Measurements from ENCODE around the gene LAMA2.

Gene LAMA2

DNA sequence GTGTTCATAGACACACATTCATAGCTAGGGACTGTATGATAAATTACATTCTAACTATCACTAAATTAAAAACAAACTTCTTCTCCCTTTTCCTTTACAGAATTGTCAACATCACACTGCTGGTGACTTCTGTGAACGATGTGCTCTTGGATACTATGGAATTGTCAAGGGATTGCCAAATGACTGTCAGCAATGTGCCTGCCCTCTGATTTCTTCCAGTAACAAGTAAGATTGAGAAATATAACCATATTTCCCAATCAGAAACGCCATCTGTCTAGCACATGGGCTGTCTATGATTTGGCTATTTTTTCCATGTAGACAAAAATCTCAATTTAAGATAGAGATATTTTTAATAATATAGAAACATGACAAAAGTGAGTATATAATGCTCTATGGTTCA, 459.3 kb downstream of the LAMA2 start:
- H3K9me3 ChIP-seq (ENCODE audit: control insufficient read depth, insufficient read depth, low read length) = no peaks in the 10 kb centered on the region
- H3K9ac ChIP-seq (ENCODE audit: low read depth, low read length) = no peak overlapping the region
- H3K4me1 ChIP-seq (ENCODE audit: insufficient read depth, low read length) = peaks cover 8% of the 10 kb centered on the region; the same call in 1 of the 2 replicates
- no peaks in the 10 kb centered on the region for H3K36me3 ChIP-seq (ENCODE audit: insufficient read depth, low read length)

DNA sequence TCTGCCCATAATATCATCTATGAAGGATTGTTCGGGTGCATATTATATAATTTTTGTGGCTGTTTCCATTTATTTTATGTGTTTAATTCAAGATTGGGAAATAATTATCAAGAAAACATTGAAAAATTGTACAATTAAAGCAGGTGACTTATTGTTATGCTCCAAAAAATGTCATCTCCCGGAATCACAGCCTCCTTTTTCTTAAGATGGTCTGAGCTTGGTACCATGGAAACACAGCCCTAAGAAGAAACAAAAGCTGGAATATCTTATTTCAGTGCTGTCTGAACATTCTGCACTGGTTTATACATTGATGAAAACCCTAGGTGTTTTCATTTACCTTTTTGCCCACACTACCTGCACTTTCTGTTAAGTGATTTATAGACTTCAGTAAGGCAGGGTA, 459.9 kb downstream of the LAMA2 start:
- no peaks in the 10 kb centered on the region for H3K36me3 ChIP-seq (ENCODE audit: insufficient read depth, low read length)

DNA sequence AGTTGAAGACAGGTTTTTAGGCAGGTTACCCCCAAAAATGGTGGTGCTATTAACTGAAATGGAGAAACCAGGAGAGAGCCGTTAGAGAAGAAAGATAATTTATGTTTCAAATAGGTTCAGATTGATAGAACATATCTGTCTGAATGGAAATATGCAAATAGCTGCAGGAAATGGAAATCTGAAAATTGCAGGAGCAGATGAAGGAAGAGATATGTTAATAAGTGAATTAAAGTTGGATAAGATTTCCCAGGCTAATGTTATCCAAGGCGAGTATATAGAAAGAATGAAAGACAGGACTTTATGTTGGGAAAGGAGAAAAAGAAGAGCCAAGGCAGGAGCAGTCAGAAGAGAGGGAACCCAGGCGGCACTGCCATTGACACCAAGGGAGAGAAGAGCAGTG, 461.4 kb downstream of the LAMA2 start:
- Histone ChIP-seq H3K36me3 (ENCODE audit: insufficient read depth, low read length) (no peaks in the 10 kb centered on the region), H3K4me1 (ENCODE audit: insufficient read depth, low read length) (no peaks in the 10 kb centered on the region), H3K9me3 (ENCODE audit: control insufficient read depth, insufficient read depth, low read length) (no peaks in the 10 kb centered on the region), H3K9ac (ENCODE audit: low read depth, low read length) (no peak overlapping the region)

More for the DNA sequence above, 459.9 kb downstream of the LAMA2 start:
- Histone ChIP-seq H3K4me1 (ENCODE audit: insufficient read depth, low read length) (peaks cover 8% of the 10 kb centered on the region; the same call in 1 of the 2 replicates), H3K9ac (ENCODE audit: low read depth, low read length) (no peak overlapping the region), H3K9me3 (ENCODE audit: control insufficient read depth, insufficient read depth, low read length) (no peaks in the 10 kb centered on the region)

DNA sequence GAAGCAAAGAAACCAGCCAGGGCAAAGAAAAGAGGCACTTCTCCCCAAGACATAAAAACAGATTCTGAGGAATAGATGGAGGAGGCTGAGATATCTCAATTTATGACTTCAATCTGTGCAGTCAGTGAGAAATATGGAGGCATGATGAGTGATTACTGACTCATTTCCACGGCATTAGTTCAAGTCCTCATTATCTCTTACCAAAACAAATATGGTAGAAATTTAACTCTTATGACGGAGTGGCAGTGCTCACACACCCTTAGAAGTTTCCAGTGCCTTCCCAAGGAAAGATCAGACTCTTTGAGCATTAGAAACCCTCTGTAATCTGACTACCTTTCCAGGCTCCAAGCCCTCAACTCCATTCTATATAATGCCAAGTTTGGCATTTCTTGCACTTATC, 463.0 kb downstream of the LAMA2 start:
- Histone ChIP-seq H3K9me3 (ENCODE audit: control insufficient read depth, insufficient read depth, low read length) (no peaks in the 10 kb centered on the region), H3K4me1 (ENCODE audit: insufficient read depth, low read length) (no peaks in the 10 kb centered on the region), H3K36me3 (ENCODE audit: insufficient read depth, low read length) (no peaks in the 10 kb centered on the region), H3K9ac (ENCODE audit: low read depth, low read length) (no peak overlapping the region)

DNA sequence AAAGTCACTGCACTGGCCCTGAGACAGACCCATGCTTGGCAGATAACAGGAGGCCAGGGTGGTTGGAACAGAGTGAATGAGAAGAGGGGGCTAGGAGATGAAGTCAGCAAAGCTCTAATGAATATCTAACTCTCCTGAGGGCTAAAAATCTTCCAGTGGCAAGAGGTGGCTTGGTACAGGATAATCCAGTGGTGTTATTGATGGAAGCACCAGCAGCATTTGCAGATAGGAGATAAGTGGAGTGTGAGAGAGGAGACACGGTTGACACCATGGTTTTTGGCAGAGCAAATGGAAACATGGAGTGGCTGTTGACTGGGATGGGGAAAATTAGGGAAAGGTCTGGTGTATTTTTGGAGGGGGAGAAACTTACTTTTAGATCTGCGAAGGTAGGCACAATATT, 464.0 kb downstream of the LAMA2 start:
- Histone ChIP-seq H3K9me3 (ENCODE audit: control insufficient read depth, insufficient read depth, low read length) (no peaks in the 10 kb centered on the region), H3K36me3 (ENCODE audit: insufficient read depth, low read length) (no peaks in the 10 kb centered on the region), H3K9ac (ENCODE audit: low read depth, low read length) (no peak overlapping the region), H3K4me1 (ENCODE audit: insufficient read depth, low read length) (no peaks in the 10 kb centered on the region)

DNA sequence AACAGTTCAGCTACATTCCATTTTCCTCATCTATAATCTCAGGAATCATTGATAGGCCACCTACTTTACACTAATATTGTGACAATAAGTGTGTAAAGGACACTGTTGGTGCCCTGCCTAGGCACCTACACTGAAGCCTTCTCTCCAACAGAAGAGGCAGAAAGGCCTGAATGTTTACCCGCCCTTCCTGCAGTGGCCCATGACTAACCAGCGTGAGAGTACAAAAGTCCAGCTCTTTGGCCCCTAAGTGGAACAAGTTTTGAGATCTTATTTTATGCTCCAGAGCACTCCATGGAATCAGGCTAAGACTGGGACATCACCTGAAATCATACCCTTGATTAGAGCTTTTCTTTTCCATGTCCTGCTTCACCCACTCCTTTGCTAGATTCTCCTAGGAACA, 467.3 kb downstream of the LAMA2 start:
- Histone ChIP-seq H3K4me1 (ENCODE audit: insufficient read depth, low read length) (peaks cover 2% of the 10 kb centered on the region; the same call in 1 of the 2 replicates), H3K36me3 (ENCODE audit: insufficient read depth, low read length) (no peaks in the 10 kb centered on the region; the same call in 1 of the 2 replicates), H3K9me3 (ENCODE audit: control insufficient read depth, insufficient read depth, low read length) (no peaks in the 10 kb centered on the region), H3K9ac (ENCODE audit: low read depth, low read length) (no peak overlapping the region)

DNA sequence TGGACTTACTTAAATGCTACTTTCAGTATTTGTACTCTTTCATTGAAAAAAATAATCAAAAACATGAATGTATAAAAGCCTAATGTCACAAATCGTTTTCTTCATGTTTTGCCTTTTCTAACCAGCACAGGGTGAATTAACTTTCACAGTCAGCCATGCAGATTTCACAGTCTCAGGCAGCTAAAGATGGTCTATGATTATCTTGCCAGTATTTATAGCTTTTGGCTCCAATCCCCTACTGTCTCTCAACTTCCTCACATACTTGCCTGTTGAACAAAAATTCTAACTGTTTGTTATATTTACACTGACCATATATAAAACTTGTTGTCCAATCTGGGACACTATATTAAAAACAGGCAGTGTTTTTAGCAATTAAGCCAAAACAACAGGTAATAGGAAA, 468.9 kb downstream of the LAMA2 start:
- Histone ChIP-seq H3K9ac (ENCODE audit: low read depth, low read length) (no peak overlapping the region), H3K9me3 (ENCODE audit: control insufficient read depth, insufficient read depth, low read length) (no peaks in the 10 kb centered on the region), H3K4me1 (ENCODE audit: insufficient read depth, low read length) (peaks cover 8% of the 10 kb centered on the region; the same call in 1 of the 2 replicates), H3K36me3 (ENCODE audit: insufficient read depth, low read length) (no peaks in the 10 kb centered on the region; the same call in 1 of the 2 replicates)

DNA sequence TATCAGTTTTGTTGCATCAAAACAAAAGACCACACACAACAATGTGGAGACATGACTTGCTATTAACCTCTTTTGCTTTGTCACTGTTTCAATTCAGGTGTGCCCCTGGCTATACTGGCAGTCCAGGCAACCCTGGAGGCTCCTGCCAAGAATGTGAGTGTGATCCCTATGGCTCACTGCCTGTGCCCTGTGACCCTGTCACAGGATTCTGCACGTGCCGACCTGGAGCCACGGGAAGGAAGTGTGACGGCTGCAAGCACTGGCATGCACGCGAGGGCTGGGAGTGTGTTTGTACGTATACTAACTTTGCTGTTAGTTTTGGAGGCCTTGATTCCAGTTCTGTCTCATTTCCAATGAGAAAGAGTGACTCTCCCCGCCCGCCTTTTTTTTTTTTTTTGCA, 470.1 kb downstream of the LAMA2 start:
- Histone ChIP-seq H3K4me1 (ENCODE audit: insufficient read depth, low read length) (peaks cover 8% of the 10 kb centered on the region; the same call in 1 of the 2 replicates), H3K9ac (ENCODE audit: low read depth, low read length) (no peak overlapping the region), H3K36me3 (ENCODE audit: insufficient read depth, low read length) (no peaks in the 10 kb centered on the region; the same call in 1 of the 2 replicates), H3K9me3 (ENCODE audit: control insufficient read depth, insufficient read depth, low read length) (no peaks in the 10 kb centered on the region)

DNA sequence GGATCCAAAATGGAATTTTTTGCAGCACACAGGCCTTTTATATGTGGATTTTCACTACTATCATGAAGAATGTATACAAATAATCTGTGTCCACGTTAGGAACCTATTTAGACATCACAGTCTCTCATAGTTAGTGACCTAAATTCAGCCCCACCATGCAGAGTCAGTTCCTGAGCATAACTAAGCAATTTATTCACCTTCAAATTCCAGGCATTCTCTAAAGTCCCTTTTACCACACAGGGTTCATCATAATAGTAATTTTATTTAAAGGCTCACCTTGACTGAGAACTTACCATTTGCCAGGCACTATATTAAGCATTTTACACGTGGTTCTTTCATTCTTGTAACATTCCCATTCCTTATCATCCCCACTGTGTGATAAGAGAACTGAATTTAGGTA, 473.2 kb downstream of the LAMA2 start:
- H3K4me1 ChIP-seq (ENCODE audit: insufficient read depth, low read length) = peaks cover 8% of the 10 kb centered on the region; the same call in 1 of the 2 replicates
- H3K9ac ChIP-seq (ENCODE audit: low read depth, low read length) = no peak overlapping the region
- no peaks in the 10 kb centered on the region; the same call in 1 of the 2 replicates for H3K36me3 ChIP-seq (ENCODE audit: insufficient read depth, low read length)
- no peaks in the 10 kb centered on the region for H3K9me3 ChIP-seq (ENCODE audit: control insufficient read depth, insufficient read depth, low read length)

DNA sequence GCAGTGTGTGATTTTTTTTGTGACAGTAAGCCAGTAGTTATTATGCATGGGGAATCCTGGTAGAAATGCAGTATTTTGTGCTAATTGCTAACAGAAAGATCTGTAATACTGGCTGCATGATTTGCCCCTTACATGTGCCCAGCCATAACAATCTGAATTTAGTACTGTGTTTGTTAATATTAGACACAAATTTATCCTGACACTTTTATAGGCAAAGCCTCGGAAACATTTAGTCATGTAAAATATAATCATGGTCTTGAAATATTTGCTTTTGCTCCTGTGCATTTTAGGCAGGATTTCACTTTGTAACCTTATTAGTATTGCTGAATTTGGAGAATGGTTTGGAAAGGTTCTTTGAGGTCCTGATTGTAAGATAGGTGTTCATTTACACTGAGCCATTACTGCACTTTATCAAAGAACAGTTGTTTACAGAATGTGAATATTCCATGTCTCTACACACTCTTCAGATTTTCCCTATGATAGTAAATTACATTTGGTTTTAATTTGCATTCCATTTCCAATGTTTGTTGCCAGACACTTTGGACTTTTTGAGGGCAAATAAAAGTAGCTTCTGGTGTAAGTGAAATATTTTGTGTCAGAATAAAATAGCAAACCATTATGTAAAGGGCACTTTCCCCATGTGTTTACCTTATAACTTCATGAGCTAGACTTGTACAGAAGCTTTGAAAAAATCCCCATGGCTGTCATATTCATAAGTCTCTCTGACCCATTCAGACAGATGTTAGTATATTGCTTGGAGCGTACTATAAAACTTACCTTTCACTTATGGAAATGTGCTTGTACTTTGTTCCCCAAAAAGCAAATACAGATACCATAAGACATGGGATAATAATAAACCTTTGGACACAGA, 477.1 kb downstream of the LAMA2 start:
- H3K9me3 ChIP-seq (ENCODE audit: control insufficient read depth, insufficient read depth, low read length) = no peaks in the 10 kb centered on the region
- H3K36me3 ChIP-seq (ENCODE audit: insufficient read depth, low read length) = no peaks in the 10 kb centered on the region
- no peak overlapping the region for H3K9ac ChIP-seq (ENCODE audit: low read depth, low read length)
- H3K4me1 ChIP-seq (ENCODE audit: insufficient read depth, low read length) = peaks cover 8% of the 10 kb centered on the region; the same call in 1 of the 2 replicates

DNA sequence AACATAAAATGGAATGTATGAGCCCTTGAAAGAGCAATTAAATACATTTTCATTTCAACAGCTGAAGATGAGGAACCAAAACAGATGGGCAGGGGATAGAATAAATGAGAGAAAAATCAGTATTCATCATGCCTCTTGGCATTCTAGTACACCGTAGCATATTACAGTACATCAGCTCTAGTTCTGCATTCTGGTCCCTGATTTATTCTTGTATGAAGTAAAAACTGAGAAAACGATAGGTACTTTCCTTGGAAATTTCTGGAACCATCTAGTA, 477.7 kb downstream of the LAMA2 start:
- Histone ChIP-seq H3K9ac (ENCODE audit: low read depth, low read length) (no peak overlapping the region), H3K4me1 (ENCODE audit: insufficient read depth, low read length) (peaks cover 3% of the 10 kb centered on the region; the same call in 1 of the 2 replicates), H3K36me3 (ENCODE audit: insufficient read depth, low read length) (no peaks in the 10 kb centered on the region), H3K9me3 (ENCODE audit: control insufficient read depth, insufficient read depth, low read length) (no peaks in the 10 kb centered on the region)

DNA sequence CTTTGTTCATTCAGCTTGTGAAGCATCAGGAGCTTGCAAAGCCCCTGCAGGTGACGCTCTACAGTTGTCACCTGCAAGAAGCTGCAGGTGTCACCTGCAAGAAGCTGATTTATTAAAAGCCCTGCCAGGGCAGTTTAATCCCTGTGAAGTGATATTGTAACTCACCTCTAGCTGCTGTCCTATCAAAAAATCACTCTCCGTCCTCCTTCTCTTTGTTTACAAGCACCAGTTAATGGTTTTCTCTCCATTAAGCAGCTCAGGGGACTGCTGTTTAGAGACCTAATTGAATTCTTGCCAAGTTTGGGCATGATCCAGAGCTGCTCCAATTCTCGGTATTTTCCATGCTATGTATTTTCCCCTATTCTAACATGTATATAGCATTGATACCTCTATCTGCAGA, 481.1 kb downstream of the LAMA2 start:
- no peaks in the 10 kb centered on the region for H3K36me3 ChIP-seq (ENCODE audit: insufficient read depth, low read length)
- no peaks in the 10 kb centered on the region for H3K9me3 ChIP-seq (ENCODE audit: control insufficient read depth, insufficient read depth, low read length)
- no peak overlapping the region for H3K9ac ChIP-seq (ENCODE audit: low read depth, low read length)
- H3K4me1 ChIP-seq (ENCODE audit: insufficient read depth, low read length) = no peaks in the 10 kb centered on the region

DNA sequence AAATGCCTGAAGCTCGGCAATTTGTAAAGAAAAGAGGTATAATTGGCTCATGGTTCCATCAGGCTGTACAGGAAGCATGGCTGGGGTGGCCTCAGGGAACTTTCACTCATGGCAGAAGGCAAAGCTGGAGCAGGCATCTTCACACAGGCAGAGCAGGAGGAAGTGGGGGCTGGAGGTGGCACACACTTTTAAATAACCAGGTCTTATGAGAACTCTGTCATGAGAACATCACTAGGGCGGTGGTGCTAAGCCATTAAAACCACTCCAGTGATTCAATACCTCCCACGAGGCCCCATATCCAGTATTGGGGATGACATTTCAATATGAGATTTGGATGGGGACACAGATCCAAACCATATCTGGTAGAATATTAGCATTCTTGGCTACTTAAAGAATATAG, 481.8 kb downstream of the LAMA2 start:
- no peaks in the 10 kb centered on the region for H3K4me1 ChIP-seq (ENCODE audit: insufficient read depth, low read length)
- no peaks in the 10 kb centered on the region for H3K9me3 ChIP-seq (ENCODE audit: control insufficient read depth, insufficient read depth, low read length)
- H3K9ac ChIP-seq (ENCODE audit: low read depth, low read length) = no peak overlapping the region
- H3K36me3 ChIP-seq (ENCODE audit: insufficient read depth, low read length) = no peaks in the 10 kb centered on the region

DNA sequence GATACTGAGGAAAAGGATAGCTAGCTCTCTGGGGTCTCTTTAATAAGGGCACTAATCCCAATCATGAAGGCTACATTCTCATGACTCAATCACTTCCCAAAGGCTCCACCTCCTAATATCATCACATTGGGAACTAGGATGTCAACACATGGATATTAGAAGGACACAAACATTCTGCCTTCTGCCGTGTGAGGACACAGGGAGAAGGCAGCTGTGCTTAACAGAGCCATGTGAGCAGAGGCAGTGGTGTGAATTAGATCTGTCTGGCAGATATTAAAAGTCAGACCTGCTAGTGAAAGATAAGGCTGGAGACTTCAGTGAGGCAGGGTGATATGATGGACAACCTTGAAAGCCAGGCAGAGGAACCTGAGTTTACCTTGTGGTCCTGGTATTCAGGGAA, 485.1 kb downstream of the LAMA2 start:
- no peaks in the 10 kb centered on the region for H3K9me3 ChIP-seq (ENCODE audit: control insufficient read depth, insufficient read depth, low read length)
- H3K4me1 ChIP-seq (ENCODE audit: insufficient read depth, low read length) = no peaks in the 10 kb centered on the region
- H3K36me3 ChIP-seq (ENCODE audit: insufficient read depth, low read length) = no peaks in the 10 kb centered on the region
- no peak overlapping the region for H3K9ac ChIP-seq (ENCODE audit: low read depth, low read length)

DNA sequence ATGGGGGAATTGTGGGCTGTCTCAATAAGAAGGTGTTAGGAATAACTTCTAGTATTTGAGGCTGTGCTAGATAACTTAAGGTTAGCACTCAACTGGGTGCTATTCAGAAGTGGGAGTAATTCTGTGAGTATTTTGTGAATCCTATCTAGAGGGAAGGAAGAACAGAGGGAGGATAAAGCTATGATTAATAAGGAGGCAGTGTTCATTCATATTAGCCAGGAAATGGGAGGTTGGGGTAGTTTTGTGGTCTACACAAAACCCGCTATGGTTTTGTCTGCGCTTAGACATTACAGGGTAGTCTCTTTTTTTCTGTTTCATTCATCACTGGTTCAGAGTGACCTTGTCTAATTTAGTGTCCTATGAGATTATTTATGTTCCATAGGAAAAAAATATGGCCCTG, 486.0 kb downstream of the LAMA2 start:
- no peaks in the 10 kb centered on the region for H3K9me3 ChIP-seq (ENCODE audit: control insufficient read depth, insufficient read depth, low read length)
- no peak overlapping the region for H3K9ac ChIP-seq (ENCODE audit: low read depth, low read length)
- no peaks in the 10 kb centered on the region for H3K36me3 ChIP-seq (ENCODE audit: insufficient read depth, low read length)
- H3K4me1 ChIP-seq (ENCODE audit: insufficient read depth, low read length) = no peaks in the 10 kb centered on the region

All from ES-I3 (cell line).